ENCODE measurements around the gene UTP3. TPM values are rescaled to one million over a fixed set of nuclear protein-coding genes. Genes with fewer than 3 reads are reported as not detected.

UTP3 gene
- total RNA-seq, 2 experiments from 2014 or later, result 46.9 to 49.7 TPM

Other genes starting within 250 kb of the UTP3 start
- gene MUC7, start 216.3 kb upstream of the UTP3 start, total RNA-seq, result not detected
- gene AMTN, start 170.0 kb upstream of the UTP3 start, total RNA-seq, result not detected
- gene AMBN, start 96.3 kb upstream of the UTP3 start, total RNA-seq, result not detected
- not detected for gene ENAM, start 59.8 kb upstream of the UTP3 start, total RNA-seq
- not detected for gene JCHAIN, start 22.0 kb upstream of the UTP3 start, total RNA-seq
- 10 to 100 TPM; 10.1 to 11.3 TPM for gene RUFY3, start 33.4 kb downstream of the UTP3 start, total RNA-seq
- gene GRSF1, start 151.4 kb downstream of the UTP3 start, total RNA-seq, result 100 to 1,000 TPM; 118 to 122 TPM
- gene MOB1B, start 213.8 kb downstream of the UTP3 start, total RNA-seq, result 10 to 100 TPM; 19.0 to 19.7 TPM